HS-27A (cell line): Measurements from ENCODE around the gene CHGA.

ENCODE experiments used
- DNase-seq: peaks from one replicate; pipeline ENCODE4 v3.0.0-alpha.2; 2012; ENCODE audit warnings: low read depth, missing footprints

CHGA gene

GRCh38 chr14:92961567-92961855 lies 38.6 kb downstream of the CHGA start:
- DNase-seq, result no peak

- DNase-seq, result no peak
These were observed 39.3 kb downstream of the CHGA start for GRCh38 chr14:92962031-92962830.

GRCh38 chr14:92962831-92963095 lies 39.8 kb downstream of the CHGA start:
- DNase-seq, result no peak

- no peak for DNase-seq
These were observed 40.6 kb downstream of the CHGA start for GRCh38 chr14:92963301-92964123.

GRCh38 chr14:92964124-92965109 lies 41.5 kb downstream of the CHGA start:
- DNase-seq, result no peak

GRCh38 chr14:92965281-92965680 lies 42.3 kb downstream of the CHGA start:
- no peak for DNase-seq

- DNase-seq, result no peak
These were observed 44.5 kb downstream of the CHGA start for GRCh38 chr14:92967346-92967926.

- DNase-seq, result no peak
These were observed 45.5 kb downstream of the CHGA start for GRCh38 chr14:92968291-92969020.

- no peak for DNase-seq
These were observed 46.5 kb downstream of the CHGA start for GRCh38 chr14:92969430-92969829.

- no peak for DNase-seq
These were observed 46.9 kb downstream of the CHGA start for GRCh38 chr14:92969871-92970270.

GRCh38 chr14:92970271-92970670 lies 47.3 kb downstream of the CHGA start:
- DNase-seq, result no peak

GRCh38 chr14:92971601-92972180 lies 48.7 kb downstream of the CHGA start:
- no peak for DNase-seq

GRCh38 chr14:92973261-92973797 lies 50.4 kb downstream of the CHGA start:
- peak; percentile 26 for DNase-seq

- DNase-seq, result no peak
These were observed 50.9 kb downstream of the CHGA start for GRCh38 chr14:92973798-92974372.

GRCh38 chr14:92974541-92975345 lies 51.8 kb downstream of the CHGA start:
- DNase-seq, result no peak

- DNase-seq, result no peak
These were observed 53.3 kb downstream of the CHGA start for GRCh38 chr14:92976268-92976667.

- DNase-seq, result no peak
These were observed 55.5 kb downstream of the CHGA start for GRCh38 chr14:92978229-92979021.

GRCh38 chr14:92980866-92981265 lies 57.9 kb downstream of the CHGA start:
- no peak for DNase-seq

- DNase-seq, result no peak
These were observed 58.8 kb downstream of the CHGA start for GRCh38 chr14:92981726-92982125.
